Liver (tissue), 9 donors: ENCODE data around the gene MED10. TPM values are rescaled to one million over a fixed set of nuclear protein-coding genes. Genes with fewer than 3 reads are reported as not detected.

Source experiments
- DNase-seq: peaks from one replicate; pipeline ENCODE4 v3.0.0-alpha.2; 2017; ENCODE audit warnings: low spot score
- H3K27ac ChIP-seq, 2 donors: one replicate each; pipeline ENCODE4 v1.7.0; 2013; ENCODE audit warnings: inconsistent platforms in 2 of 2, low read length in 2 of 2, control low read depth in 1 of 2, low read depth in 1 of 2, mild to moderate bottlenecking in 1 of 2
- H3K27me3 ChIP-seq, 4 donors: one replicate each; pipeline versions ENCODE4 v1.6.1 to v1.7.0; 2013; ENCODE audit warnings: low read length in 3 of 4, inconsistent platforms in 1 of 4, mild to moderate bottlenecking in 1 of 4, moderate library complexity in 1 of 4; ENCODE audit not compliant: control insufficient read depth in 4 of 4, insufficient read depth in 4 of 4
- H3K36me3 ChIP-seq, 4 donors: one replicate each; pipeline versions ENCODE4 v1.6.1 to v1.7.0; 2013; ENCODE audit warnings: low read length in 3 of 4, mild to moderate bottlenecking in 3 of 4, low read depth in 1 of 4, moderate library complexity in 1 of 4; ENCODE audit not compliant: control insufficient read depth in 4 of 4, insufficient read depth in 3 of 4
- H3K4me1 ChIP-seq, 4 donors: one replicate each; pipeline versions ENCODE4 v1.6.1 to v1.7.0; 2013; ENCODE audit warnings: low read length in 3 of 4, mild to moderate bottlenecking in 3 of 4, moderate library complexity in 1 of 4; ENCODE audit not compliant: control insufficient read depth in 4 of 4, insufficient read depth in 4 of 4
- H3K4me3 ChIP-seq, 3 donors: one replicate each; pipeline versions ENCODE4 v1.6.1 to v1.7.0; 2013; ENCODE audit warnings: low read length in 3 of 3, control low read depth in 1 of 3, low read depth in 1 of 3, mild to moderate bottlenecking in 1 of 3
- H3K9ac ChIP-seq, 2 donors: one replicate each; pipeline ENCODE4 v1.7.0; 2013; ENCODE audit warnings: low read length in 2 of 2, mild to moderate bottlenecking in 2 of 2, moderate library complexity in 2 of 2, control low read depth in 1 of 2, low read depth in 1 of 2
- H3K9me3 ChIP-seq, 4 donors: one replicate each; pipeline versions ENCODE4 v1.6.1 to v1.7.0; 2013; ENCODE audit warnings: low read length in 3 of 4; ENCODE audit not compliant: control insufficient read depth in 4 of 4
- EGR1 ChIP-seq, 2 donors: IDR thresholded peaks; 2 replicates each; pipeline ENCODE4 v1.6.1; 2016 to 2018; ENCODE audit warnings: antibody characterized with exemption in 2 of 2, low read depth in 2 of 2
- FOXA1 ChIP-seq: IDR thresholded peaks from 2 replicates; pipeline ENCODE4 v1.6.1; 2016; ENCODE audit warnings: antibody characterized with exemption
- FOXA2 ChIP-seq: IDR thresholded peaks from 2 replicates; pipeline ENCODE4 v1.6.1; 2016; ENCODE audit warnings: antibody characterized with exemption
- GABPA ChIP-seq, 2 donors: IDR thresholded peaks in 1 of 2; conservative IDR thresholded peaks in 1 of 2; 2 replicates each; pipeline ENCODE4 v1.6.1; 2016; ENCODE audit warnings: antibody characterized with exemption in 2 of 2, mild to moderate bottlenecking in 1 of 2, moderate library complexity in 1 of 2
- HNF4A ChIP-seq, 2 donors: conservative IDR thresholded peaks; 2 replicates each; pipeline ENCODE4 v1.6.1; 2016; ENCODE audit warnings: antibody characterized with exemption in 2 of 2, mild to moderate bottlenecking in 2 of 2
- HNF4G ChIP-seq: IDR thresholded peaks from 2 replicates; pipeline ENCODE4 v1.6.1; 2016; ENCODE audit warnings: antibody characterized with exemption
- JUND ChIP-seq, 2 donors: IDR thresholded peaks; 2 replicates each; pipeline ENCODE4 v1.6.1; 2016; ENCODE audit warnings: antibody characterized with exemption in 2 of 2
- NR2F2 ChIP-seq: IDR thresholded peaks from 2 replicates; pipeline ENCODE4 v1.6.1; 2016; ENCODE audit warnings: antibody characterized with exemption
- RAD21 ChIP-seq, 2 donors: IDR thresholded peaks; 2 replicates each; pipeline ENCODE4 v1.6.1; 2016; ENCODE audit warnings: antibody characterized with exemption in 2 of 2, mild to moderate bottlenecking in 2 of 2
- RXRA ChIP-seq, 2 donors: IDR thresholded peaks; 2 replicates each; pipeline ENCODE4 v1.6.1; 2017 to 2018; ENCODE audit warnings: antibody characterized with exemption in 2 of 2, mild to moderate bottlenecking in 1 of 2
- SP1 ChIP-seq: IDR thresholded peaks from 2 replicates; pipeline ENCODE4 v1.6.1; 2018; ENCODE audit warnings: antibody characterized with exemption, mild to moderate bottlenecking
- TAF1 ChIP-seq: conservative IDR thresholded peaks from 2 replicates; pipeline ENCODE4 v1.6.1; 2016; ENCODE audit warnings: antibody characterized with exemption, mild to moderate bottlenecking
- YY1 ChIP-seq: IDR thresholded peaks from 2 replicates; pipeline ENCODE4 v1.6.1; 2016; ENCODE audit warnings: antibody characterized with exemption, mild to moderate bottlenecking
- WGBS: extraction: QIAGEN DNeasy Blood & Tissue Kit; methylation state at CpG from one replicate; pipeline ENCODE4 v1.1.7; 2013; 5-methylcytosine and 5-hydroxymethylcytosine counted together
- polyA plus RNA-seq, 2 donors: library from polyadenylated mRNA; stranded (reverse) in 1 of 2; unstranded in 1 of 2; fragments of 200-250 nt in 1 of 2; fragments of >200 nt in 1 of 2; fragmentation: Nextera tagmentation in 1 of 2; extraction: Ambion mirVana in 1 of 2; gene quantifications; one replicate each; pipeline versions ENCODE4 v1.2.1 to v1.2.3, GENCODE V29; 2013 to 2015
- total RNA-seq, 2 donors: library from RNA; depleted of rRNA; stranded (reverse); fragments of >200 nt; gene quantifications; one replicate each; pipeline ENCODE4 v1.2.3, GENCODE V29; 2014
- TF ChIP-seq, protein P1 (sequence below): IDR thresholded peaks from 2 replicates; pipeline ENCODE4 v1.6.1; 2016; ENCODE audit warnings: antibody characterized with exemption
- TF ChIP-seq, protein P2 (sequence below): IDR thresholded peaks from 2 replicates; pipeline ENCODE4 v1.6.1; 2016; ENCODE audit warnings: antibody characterized with exemption
- TF ChIP-seq, protein P3 (sequence below): IDR thresholded peaks from 2 replicates; pipeline ENCODE4 v1.6.1; 2016; ENCODE audit warnings: antibody characterized with exemption
- TF ChIP-seq, protein P4 (sequence below): IDR thresholded peaks from 2 replicates; pipeline ENCODE4 v1.6.1; 2016; ENCODE audit warnings: antibody characterized with exemption, mild to moderate bottlenecking
- TF ChIP-seq, protein P5 (sequence below): fragments of 150-350 bp; IDR thresholded peaks from 2 replicates; pipeline ENCODE4 v1.5.1; 2017; ENCODE audit warnings: improper control_type of control experiment, low read depth, low read length; ENCODE audit not compliant: missing input control
- donor health status: healthy.
- donor health status: healthy.
- donor health status: healthy.
- donor health status: healthy.
- donor health status: healthy.

MED10 gene
- total and polyA plus RNA-seq, 4 donors: 6.1 to 31.5 (median 11.5) TPM

- no peaks in the 10 kb centered on the region for H3K4me1 ChIP-seq
- no peaks in the 10 kb centered on the region for H3K36me3 ChIP-seq
- 90% methylated on average over 4 of the region's 4 CpGs for WGBS
- no peak for DNase-seq
- no peak overlapping the region for H3K4me3 ChIP-seq
- no peak overlapping the region for H3K27ac ChIP-seq
- H3K9ac ChIP-seq: no peak overlapping the region
- no peaks in the 10 kb centered on the region for H3K9me3 ChIP-seq
- H3K27me3 ChIP-seq: no peaks in the 10 kb centered on the region
- no peak for TF ChIP-seq FOXA2
- TF ChIP-seq HNF4A (conservative IDR thresholded peaks at IDR 0.05): no peak
- no peak for TF ChIP-seq JUND (IDR thresholded peaks at IDR 0.05)
- TF ChIP-seq, protein P1, sequence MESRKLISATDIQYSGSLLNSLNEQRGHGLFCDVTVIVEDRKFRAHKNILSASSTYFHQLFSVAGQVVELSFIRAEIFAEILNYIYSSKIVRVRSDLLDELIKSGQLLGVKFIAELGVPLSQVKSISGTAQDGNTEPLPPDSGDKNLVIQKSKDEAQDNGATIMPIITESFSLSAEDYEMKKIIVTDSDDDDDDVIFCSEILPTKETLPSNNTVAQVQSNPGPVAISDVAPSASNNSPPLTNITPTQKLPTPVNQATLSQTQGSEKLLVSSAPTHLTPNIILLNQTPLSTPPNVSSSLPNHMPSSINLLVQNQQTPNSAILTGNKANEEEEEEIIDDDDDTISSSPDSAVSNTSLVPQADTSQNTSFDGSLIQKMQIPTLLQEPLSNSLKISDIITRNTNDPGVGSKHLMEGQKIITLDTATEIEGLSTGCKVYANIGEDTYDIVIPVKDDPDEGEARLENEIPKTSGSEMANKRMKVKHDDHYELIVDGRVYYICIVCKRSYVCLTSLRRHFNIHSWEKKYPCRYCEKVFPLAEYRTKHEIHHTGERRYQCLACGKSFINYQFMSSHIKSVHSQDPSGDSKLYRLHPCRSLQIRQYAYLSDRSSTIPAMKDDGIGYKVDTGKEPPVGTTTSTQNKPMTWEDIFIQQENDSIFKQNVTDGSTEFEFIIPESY: no peak
- no peak for TF ChIP-seq TAF1
- no peak for TF ChIP-seq SP1
- no peak for TF ChIP-seq EGR1 (IDR thresholded peaks at IDR 0.05; ENCODE audit: low read depth in 2 of 2)
- TF ChIP-seq FOXA1: no peak
- TF ChIP-seq, protein P2, sequence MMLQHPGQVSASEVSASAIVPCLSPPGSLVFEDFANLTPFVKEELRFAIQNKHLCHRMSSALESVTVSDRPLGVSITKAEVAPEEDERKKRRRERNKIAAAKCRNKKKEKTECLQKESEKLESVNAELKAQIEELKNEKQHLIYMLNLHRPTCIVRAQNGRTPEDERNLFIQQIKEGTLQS: no peak
- no peak for TF ChIP-seq GABPA (IDR thresholded peaks at IDR 0.05 in 1 of 2, conservative IDR thresholded peaks at IDR 0.05 in 1 of 2)
- TF ChIP-seq, protein P3, sequence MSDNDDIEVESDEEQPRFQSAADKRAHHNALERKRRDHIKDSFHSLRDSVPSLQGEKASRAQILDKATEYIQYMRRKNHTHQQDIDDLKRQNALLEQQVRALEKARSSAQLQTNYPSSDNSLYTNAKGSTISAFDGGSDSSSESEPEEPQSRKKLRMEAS: no peak
- TF ChIP-seq, protein P4, sequence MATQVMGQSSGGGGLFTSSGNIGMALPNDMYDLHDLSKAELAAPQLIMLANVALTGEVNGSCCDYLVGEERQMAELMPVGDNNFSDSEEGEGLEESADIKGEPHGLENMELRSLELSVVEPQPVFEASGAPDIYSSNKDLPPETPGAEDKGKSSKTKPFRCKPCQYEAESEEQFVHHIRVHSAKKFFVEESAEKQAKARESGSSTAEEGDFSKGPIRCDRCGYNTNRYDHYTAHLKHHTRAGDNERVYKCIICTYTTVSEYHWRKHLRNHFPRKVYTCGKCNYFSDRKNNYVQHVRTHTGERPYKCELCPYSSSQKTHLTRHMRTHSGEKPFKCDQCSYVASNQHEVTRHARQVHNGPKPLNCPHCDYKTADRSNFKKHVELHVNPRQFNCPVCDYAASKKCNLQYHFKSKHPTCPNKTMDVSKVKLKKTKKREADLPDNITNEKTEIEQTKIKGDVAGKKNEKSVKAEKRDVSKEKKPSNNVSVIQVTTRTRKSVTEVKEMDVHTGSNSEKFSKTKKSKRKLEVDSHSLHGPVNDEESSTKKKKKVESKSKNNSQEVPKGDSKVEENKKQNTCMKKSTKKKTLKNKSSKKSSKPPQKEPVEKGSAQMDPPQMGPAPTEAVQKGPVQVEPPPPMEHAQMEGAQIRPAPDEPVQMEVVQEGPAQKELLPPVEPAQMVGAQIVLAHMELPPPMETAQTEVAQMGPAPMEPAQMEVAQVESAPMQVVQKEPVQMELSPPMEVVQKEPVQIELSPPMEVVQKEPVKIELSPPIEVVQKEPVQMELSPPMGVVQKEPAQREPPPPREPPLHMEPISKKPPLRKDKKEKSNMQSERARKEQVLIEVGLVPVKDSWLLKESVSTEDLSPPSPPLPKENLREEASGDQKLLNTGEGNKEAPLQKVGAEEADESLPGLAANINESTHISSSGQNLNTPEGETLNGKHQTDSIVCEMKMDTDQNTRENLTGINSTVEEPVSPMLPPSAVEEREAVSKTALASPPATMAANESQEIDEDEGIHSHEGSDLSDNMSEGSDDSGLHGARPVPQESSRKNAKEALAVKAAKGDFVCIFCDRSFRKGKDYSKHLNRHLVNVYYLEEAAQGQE: no peak
- no peak for TF ChIP-seq RXRA (IDR thresholded peaks at IDR 0.05)
- no peak for TF ChIP-seq HNF4G
- TF ChIP-seq, protein P5, sequence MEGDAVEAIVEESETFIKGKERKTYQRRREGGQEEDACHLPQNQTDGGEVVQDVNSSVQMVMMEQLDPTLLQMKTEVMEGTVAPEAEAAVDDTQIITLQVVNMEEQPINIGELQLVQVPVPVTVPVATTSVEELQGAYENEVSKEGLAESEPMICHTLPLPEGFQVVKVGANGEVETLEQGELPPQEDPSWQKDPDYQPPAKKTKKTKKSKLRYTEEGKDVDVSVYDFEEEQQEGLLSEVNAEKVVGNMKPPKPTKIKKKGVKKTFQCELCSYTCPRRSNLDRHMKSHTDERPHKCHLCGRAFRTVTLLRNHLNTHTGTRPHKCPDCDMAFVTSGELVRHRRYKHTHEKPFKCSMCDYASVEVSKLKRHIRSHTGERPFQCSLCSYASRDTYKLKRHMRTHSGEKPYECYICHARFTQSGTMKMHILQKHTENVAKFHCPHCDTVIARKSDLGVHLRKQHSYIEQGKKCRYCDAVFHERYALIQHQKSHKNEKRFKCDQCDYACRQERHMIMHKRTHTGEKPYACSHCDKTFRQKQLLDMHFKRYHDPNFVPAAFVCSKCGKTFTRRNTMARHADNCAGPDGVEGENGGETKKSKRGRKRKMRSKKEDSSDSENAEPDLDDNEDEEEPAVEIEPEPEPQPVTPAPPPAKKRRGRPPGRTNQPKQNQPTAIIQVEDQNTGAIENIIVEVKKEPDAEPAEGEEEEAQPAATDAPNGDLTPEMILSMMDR: no peak
- TF ChIP-seq RAD21 (IDR thresholded peaks at IDR 0.05): no peak
Measured at GRCh38 chr5:6347165-6347564, 31.2 kb downstream of the MED10 start.

- no peak overlapping the region for H3K9ac ChIP-seq
- H3K4me3 ChIP-seq: no peak overlapping the region
- no peaks in the 10 kb centered on the region for H3K36me3 ChIP-seq
- no peaks in the 10 kb centered on the region for H3K4me1 ChIP-seq
- H3K27ac ChIP-seq: no peak overlapping the region
- H3K27me3 ChIP-seq: no peaks in the 10 kb centered on the region
- WGBS: 77% methylated on average over 5 of the region's 5 CpGs
- no peak for DNase-seq
- no peak for TF ChIP-seq FOXA2
- no peak for TF ChIP-seq TAF1
- TF ChIP-seq RXRA (IDR thresholded peaks at IDR 0.05): no peak
- TF ChIP-seq, protein P1: no peak
- TF ChIP-seq JUND (IDR thresholded peaks at IDR 0.05): no peak
- no peak for TF ChIP-seq HNF4G
- TF ChIP-seq RAD21 (IDR thresholded peaks at IDR 0.05): no peak
- TF ChIP-seq, protein P2: no peak
- no peak for TF ChIP-seq FOXA1
- no peak for TF ChIP-seq SP1
- TF ChIP-seq NR2F2: no peak
- TF ChIP-seq EGR1 (IDR thresholded peaks at IDR 0.05; ENCODE audit: low read depth in 2 of 2): no peak
- no peak for TF ChIP-seq YY1
- TF ChIP-seq, protein P5: no peak
- no peak for TF ChIP-seq HNF4A (conservative IDR thresholded peaks at IDR 0.05)
- TF ChIP-seq GABPA (IDR thresholded peaks at IDR 0.05 in 1 of 2, conservative IDR thresholded peaks at IDR 0.05 in 1 of 2): no peak
- no peaks in the 10 kb centered on the region for H3K9me3 ChIP-seq
Measured at GRCh38 chr5:6344593-6344989, 33.8 kb downstream of the MED10 start.
